Stimulated activated CD4-positive, alpha-beta T cell treated with anti-CD3 and anti-CD28 coated beads, Interleukin-2, amount 100 ng/mL, for 4 hours (primary cell): Measurements from ENCODE around the gene IL22.

ENCODE experiments used
- DNase-seq: peaks from one replicate; pipeline ENCODE4 v3.0.0-alpha.2; 2020; ENCODE audit warnings: low read depth

Gene IL22

GRCh38 chr12:68253504-68253903 is at the start of gene IL22:
TSS of gene IL22 (minus strand) at chr12:68253604. CDS start at chr12:68253448, 156 bp downstream.
- no peak for DNase-seq

- DNase-seq, result no peak
Measured at GRCh38 chr12:68297929-68298328, 44.5 kb upstream of the IL22 start.

- DNase-seq, result no peak
Measured at GRCh38 chr12:68294251-68294650, 40.8 kb upstream of the IL22 start.

- DNase-seq, result no peak
Measured at GRCh38 chr12:68293347-68293746, 39.9 kb upstream of the IL22 start.

- no peak for DNase-seq
Measured at GRCh38 chr12:68292151-68292943, 38.9 kb upstream of the IL22 start.

GRCh38 chr12:68291396-68292036 is 38.1 kb upstream of the IL22 start:
- no peak for DNase-seq

GRCh38 chr12:68290126-68290525 is 36.7 kb upstream of the IL22 start:
- DNase-seq, result peak; percentile 22

- DNase-seq, result no peak
Measured at GRCh38 chr12:68287106-68287505, 33.7 kb upstream of the IL22 start.

- no peak for DNase-seq
Measured at GRCh38 chr12:68286396-68286795, 33.0 kb upstream of the IL22 start.

GRCh38 chr12:68285541-68285940 is 32.1 kb upstream of the IL22 start:
- DNase-seq, result no peak

- DNase-seq, result no peak
Measured at GRCh38 chr12:68281322-68282077, 28.1 kb upstream of the IL22 start.

- no peak for DNase-seq
Measured at GRCh38 chr12:68280240-68280639, 26.8 kb upstream of the IL22 start.

GRCh38 chr12:68279227-68280054 is 26.0 kb upstream of the IL22 start:
- DNase-seq, result no peak

GRCh38 chr12:68276402-68276930 is 23.1 kb upstream of the IL22 start:
- DNase-seq, result no peak

- DNase-seq, result no peak
Measured at GRCh38 chr12:68272732-68273131, 19.3 kb upstream of the IL22 start.

- DNase-seq, result no peak
Measured at GRCh38 chr12:68271346-68271745, 17.9 kb upstream of the IL22 start.

GRCh38 chr12:68270358-68270757 is 17.0 kb upstream of the IL22 start:
- no peak for DNase-seq

GRCh38 chr12:68269779-68270178 is 16.4 kb upstream of the IL22 start:
- DNase-seq, result no peak

GRCh38 chr12:68268967-68269366 is 15.6 kb upstream of the IL22 start:
- no peak for DNase-seq

- no peak for DNase-seq
Measured at GRCh38 chr12:68267892-68268396, 14.5 kb upstream of the IL22 start.

- no peak for DNase-seq
Measured at GRCh38 chr12:68264857-68265256, 11.5 kb upstream of the IL22 start.
